GM19193 (cell line): ENCODE measurements around the gene PSAT1.

Experiments
- POLR2A ChIP-seq: IDR thresholded peaks from 4 replicates; pipeline ENCODE4 v1.6.1; 2011; ENCODE audit not compliant: insufficient read depth, insufficient read length; ENCODE audit errors: extremely low read depth

Gene PSAT1

DNA sequence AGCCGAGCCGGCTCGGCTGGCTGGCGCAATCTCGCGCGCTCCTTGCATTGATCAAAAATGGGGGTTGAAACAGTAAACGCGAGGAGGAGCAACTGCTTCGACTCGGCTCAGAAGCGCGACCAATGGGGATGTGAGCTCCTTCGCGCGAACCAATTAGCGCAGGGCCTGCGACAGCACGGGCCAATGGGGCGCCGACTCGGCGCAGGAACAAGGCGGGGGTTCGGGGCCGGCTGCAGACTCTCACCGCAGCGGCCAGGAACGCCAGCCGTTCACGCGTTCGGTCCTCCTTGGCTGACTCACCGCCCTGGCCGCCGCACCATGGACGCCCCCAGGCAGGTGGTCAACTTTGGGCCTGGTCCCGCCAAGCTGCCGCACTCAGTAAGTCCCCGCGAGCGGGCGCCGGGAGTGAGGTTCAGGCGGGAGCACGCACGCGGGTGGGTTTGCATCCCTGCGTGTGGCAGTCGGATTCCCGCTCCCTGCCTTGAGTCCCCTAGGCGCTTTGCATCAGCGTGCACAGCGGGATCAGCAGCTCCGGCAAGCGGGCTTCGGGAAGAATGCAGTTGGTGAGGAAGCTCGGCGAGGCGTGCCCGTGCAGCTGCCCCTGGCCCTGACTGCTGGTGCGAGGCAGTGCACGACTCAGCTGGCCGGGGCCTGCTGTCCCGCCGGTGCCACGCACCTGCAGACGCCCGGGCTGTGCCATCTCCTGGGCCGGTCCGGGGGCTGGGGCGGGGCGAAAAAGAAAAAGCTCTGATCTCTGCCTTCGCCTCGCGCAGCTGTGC, at the start of gene PSAT1:
Gene PSAT1, plus strand, starts transcription at position 233 of the 779 bp plus-strand sequence. Its CDS starts 86 bp downstream, at position 319.
- peak; percentile 42 for TF ChIP-seq POLR2A

DNA sequence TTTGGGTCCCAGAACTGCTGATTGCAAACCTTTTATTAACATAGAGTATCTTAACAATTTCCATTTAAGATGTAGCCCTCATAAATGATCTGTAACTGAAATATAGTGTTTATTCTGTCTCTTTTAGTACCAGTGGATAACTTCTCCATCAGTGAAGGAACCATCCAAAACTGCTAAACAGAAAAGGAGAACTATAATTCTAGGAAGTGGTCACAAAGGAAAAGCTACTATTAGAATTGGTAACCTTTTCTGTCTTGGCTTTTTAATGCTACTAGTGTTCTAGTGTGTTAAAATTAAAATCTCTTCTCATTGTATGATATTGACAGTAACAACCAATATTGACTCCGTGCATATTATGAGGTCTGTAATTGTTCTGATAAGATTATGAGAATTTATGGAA, 48.3 kb upstream of the PSAT1 start:
- no peak for TF ChIP-seq POLR2A

DNA sequence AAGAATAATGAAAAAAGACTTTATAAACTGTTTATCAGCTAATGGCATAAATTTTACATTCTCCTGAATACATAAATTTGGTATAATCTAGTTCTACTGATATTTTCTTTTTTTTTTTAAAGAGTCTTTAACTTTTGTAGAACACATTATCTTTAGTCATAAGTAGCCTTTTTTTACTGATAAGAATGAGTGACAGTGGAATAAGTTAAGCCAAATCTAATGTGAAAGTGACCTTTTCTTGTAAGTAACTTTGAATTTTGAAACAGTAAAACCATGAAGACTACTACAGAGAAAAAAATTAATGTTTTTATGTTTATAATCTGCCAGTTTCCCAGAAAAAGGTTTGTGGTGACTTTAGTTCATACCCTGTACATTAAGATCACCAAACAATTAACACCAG, 47.4 kb upstream of the PSAT1 start:
- no peak for TF ChIP-seq POLR2A

DNA sequence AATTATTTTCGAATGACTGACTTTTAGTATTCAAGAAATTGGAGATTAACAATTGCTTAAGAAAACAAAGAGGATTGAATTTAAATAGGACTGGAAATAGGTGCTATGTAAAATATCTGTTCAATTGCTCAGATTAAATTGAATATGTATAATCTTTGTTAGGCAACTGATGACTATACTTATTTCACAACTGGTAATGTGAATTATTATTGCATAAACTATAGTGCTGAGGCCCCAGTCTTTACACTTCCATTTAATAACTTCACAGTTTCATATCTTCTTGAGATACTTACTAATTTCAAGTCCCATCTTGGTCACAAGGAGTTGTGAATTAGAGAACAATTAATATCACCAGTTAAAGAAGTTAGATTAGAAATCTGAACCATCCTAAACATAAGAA, 44.3 kb upstream of the PSAT1 start:
- TF ChIP-seq POLR2A, result no peak

DNA sequence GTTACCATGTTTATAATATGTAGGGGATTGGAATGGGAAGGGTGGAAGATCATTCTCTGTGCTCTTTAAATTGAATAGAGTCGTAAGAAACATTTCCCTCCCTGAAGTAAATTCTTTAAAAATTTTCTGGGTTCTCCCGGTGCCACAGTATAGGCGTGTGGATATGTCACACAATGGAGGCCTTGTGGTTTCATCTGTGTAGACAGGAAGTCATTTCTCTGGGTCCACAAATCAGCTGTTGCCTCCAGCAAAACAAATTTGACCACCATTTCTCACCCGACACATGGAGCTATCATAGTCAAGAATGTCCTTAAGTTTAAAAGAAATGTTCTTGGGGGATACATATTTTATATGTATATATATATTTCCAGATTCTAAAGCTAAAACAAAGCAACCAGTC, 43.6 kb upstream of the PSAT1 start:
- no peak for TF ChIP-seq POLR2A

DNA sequence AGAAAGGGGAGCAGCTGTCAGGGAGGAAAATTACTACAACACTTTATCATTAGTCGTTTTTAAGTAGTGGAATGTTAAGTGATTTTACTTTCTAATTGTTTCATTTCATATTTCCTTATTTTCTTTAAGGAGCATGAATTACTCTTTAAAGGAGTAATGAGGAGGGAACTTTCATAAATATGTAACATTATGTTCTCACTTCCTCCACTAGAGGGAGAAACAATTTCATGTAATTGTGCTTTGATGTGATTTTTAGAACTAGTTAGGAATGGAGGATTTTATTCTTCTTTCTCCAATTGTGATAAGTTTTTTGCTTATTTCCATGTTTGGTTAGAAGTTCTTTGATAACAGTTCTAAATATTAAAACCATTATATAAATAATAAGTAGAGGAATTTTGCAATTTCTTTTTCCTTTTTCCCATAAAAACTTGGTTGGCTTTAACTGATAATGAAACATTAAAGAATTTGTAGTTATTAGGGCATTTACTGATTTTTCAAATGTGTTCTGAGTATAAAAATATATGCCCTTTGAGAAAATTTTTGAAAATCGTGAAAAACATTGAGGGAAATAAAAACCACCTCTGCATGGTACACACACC, 35.4 kb upstream of the PSAT1 start:
- TF ChIP-seq POLR2A, result no peak

DNA sequence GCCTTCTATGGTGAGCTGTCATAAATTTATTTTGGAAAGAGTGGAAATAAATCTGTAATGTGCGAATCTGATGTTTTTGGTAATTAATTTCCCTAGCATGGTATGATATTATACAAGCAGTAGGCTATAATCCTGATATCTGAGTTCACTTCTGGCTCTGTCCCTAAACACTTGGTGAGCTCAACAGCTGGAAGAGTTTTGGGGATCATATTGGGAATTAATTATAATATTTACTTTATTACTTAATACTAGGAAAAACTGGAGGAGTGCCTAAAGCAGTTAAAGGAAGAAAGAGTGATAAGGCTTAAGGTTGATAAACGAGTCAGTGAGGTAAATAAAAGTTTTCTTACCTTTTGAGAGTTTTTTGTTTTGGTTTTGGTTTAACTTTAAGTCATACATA, 34.3 kb upstream of the PSAT1 start:
- no peak for TF ChIP-seq POLR2A

DNA sequence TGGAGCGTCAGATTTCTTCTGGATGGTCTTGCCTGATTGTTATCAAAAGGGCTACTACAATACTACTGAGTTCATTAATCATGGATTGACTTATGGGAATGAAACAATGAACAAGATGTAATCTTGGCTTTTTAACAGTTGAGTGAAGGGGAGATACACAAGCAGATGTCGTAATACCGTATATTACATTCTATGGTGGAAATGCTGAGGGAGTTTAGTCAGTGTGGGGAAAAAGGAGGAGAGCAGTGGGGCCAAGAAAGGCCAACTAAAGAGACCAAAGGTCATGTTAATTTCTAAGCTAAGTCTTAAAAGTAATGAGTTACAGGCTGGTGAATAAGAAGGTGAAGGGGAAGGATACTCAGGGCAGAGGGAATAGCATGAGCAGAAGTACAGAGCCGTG, 29.0 kb upstream of the PSAT1 start:
- TF ChIP-seq POLR2A, result no peak

DNA sequence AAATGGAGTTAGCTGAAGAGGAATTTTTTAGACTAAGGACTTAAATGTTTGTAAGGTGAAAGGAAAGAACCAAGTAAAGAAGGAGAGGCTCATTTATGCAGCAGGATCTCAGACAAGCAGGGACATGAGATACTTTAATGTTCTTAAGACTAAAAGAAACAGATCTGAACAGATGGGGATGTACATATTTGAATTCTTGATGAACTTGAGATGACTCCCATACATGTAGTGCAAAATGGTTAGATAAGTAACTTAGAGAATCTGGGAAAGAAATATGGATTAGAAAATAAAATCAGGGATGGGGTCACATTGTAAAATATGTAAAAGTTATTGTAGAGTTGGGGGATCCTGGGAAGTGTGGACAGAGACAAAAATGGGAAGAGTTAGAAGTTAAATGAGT, 27.1 kb upstream of the PSAT1 start:
- TF ChIP-seq POLR2A, result no peak

DNA sequence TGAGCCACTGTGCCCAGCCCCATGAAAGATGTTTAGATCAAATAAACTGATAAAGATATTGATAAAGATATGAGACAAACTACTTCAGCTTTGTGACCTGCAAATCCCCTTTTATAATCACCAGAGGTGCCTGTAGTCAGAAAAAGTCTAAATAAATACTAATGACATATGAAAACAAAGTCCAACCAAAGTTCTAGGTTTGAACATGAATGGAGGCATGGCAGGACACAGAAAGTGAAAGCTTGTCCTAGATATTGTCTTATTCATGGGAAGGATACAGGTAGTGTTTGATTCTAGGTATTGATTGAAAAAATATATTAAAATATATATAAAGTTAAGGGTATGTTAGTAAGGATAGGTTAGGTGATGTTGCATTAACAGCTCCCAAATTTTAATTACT, 24.6 kb upstream of the PSAT1 start:
- no peak for TF ChIP-seq POLR2A

DNA sequence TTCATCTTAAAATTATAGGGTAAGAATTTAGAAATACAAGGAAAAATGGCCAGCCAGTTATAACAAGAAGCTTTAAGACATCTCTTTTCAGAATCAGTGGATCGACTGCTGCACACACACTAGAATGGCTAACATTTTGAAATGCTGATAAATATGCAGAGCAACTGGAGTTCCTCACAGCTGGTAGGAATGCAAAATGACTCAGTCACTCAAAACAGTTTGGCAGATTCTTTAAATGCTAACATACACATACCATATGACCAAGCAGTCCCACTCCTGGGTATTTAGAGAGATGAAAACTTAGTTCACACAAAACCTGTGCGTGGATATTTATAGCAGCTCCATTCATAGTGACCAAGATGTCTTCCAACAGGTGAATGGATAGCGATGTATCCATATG, 23.2 kb upstream of the PSAT1 start:
- no peak for TF ChIP-seq POLR2A

DNA sequence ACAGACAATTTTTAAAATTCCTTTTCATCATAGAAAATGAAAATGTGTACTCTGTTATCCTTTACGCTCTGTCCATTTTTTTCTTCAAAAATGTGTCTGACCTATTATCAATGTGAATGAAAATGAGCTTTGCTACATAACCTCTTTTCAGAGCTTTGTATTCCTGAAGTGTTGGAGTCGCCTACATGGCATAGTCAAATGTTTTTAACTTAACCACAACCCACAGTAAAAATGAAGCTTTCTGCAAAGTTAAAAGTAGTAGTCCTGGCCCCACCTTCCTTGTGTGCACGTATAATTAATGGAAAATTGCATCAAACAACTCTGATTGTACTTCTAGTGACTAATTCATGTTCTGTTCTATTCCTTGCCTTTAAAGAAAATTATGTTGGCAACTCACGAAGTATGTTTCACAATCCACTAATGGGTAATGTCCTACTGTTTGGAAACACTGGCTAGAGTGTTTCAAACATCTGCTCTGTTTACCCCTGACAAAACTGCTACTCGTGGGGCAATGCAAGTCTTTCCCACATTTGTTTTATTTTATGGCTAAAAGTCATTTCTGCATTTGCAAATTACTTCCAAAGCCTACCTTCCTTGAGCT, 18.6 kb upstream of the PSAT1 start:
- TF ChIP-seq POLR2A, result no peak

DNA sequence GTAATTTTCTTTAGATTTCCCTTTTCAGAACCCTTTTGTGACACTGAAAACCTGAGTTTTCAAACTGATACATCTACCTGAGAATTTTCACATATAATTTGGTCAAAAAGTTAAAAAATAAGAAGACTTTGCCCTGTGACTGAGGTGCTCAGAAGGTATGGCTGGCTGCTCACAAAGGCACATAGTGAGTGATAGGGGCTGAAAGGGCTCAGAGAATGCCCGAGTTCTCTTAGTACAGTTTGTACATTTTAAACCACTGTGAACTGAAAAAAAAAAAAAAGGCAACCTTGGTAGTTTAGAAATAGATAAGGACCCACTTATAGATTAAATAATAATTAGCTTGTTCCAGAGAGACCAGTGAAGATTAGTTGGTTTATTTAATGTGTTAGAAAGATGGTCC, 18.1 kb upstream of the PSAT1 start:
- TF ChIP-seq POLR2A, result no peak

DNA sequence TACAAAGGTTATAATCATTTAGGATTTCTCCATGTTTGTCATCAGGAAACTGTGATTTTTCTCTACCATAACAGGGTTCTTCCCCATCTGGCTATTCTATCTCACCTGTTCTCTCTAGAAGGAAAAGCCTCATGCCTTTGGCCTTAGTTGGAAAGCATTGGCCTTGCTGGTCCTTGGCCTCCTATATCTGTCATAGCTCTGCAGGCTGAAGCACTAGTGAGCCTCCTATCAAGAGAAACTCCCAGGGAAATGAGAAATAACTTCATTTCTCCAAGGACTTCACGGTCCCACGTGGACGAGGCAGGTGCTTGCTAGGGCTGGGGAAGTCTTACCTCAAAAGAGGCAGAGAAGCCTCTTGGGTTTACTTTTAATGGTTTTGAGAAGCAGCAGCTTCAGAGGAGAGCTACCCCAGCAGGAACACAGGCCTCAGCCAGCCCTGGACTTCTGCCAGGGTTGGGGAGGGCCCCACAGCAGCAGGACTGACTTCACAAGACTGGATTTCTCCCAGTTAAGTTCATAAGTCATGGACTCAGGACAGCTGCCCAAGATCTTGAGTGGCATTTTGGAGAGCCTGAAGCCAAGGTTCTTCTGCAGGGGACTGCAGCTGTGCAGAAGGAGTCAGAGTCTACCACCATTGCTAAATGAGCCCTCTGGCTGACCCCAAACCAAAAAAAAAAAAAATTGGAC, 15.8 kb upstream of the PSAT1 start:
- no peak for TF ChIP-seq POLR2A

DNA sequence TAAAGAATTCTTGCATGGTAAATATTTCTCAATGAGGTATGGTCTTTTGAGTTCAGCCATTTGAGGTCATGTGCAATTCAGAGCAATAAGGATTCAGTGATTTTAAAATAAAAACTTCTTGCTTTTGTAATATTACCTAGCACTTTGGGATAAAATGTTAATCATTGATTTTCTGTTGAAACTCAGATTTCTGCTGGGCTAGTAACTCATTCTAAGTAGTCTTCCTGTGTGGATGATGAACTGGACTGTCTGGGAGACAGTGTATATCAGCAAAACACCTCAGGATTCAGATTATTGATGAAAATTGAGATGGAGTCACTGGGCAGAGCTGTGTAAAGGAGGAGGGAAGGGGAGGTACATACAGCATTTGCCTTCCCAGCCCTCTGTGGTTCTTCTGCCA, 10.8 kb upstream of the PSAT1 start:
- no peak for TF ChIP-seq POLR2A
